IMR-90 (cell line): ENCODE measurements around the gene KRT82. TPM values are rescaled to one million over a fixed set of nuclear protein-coding genes. Genes with fewer than 3 reads are reported as not detected.

Experiments
- ATAC-seq: fragments of 200-7000 bp; cut with Tn5 transposase; 2 replicates; pipeline ENCODE4 v1.9.1; 2020; ENCODE audit warnings: low read depth, mild to moderate bottlenecking, moderate library complexity
- BruUV-seq: library from RNA; stranded (reverse); fragments of 400-500 nt; replicated peaks from 2 replicates; lab custom pipeline; 2021; lab: Mats Ljungman, UMichigan
- CTCF ChIA-PET: fragments of 300-600 bp; formaldehyde crosslinking; extraction: SDS; loops from one replicate; lab custom pipeline; 2021; ENCODE audit warnings: antibody characterized with exemption; lab: Yijun Ruan, JAX
- POLR2A ChIA-PET: fragments of 300-600 bp; sonication (Branson Sonifier 250); formaldehyde crosslinking; loops from one replicate; lab custom pipeline; 2022; ENCODE audit warnings: antibody characterized with exemption; ENCODE audit not compliant: unreplicated experiment; lab: Charles Lee
- DNase-seq: peaks from one replicate; pipeline ENCODE4 v3.0.0; 2013
- H2AFZ ChIP-seq: replicated peaks from 2 replicates; pipeline ENCODE3; 2013; ENCODE audit warnings: low read length, mild to moderate bottlenecking; ENCODE audit not compliant: poor library complexity
- H2AK5ac ChIP-seq: 2 replicates; pipeline ENCODE4 v1.6.1; 2013; ENCODE audit warnings: low read depth, low read length, inconsistent platforms
- H2AK9ac ChIP-seq: replicated peaks from 2 replicates; pipeline ENCODE3; 2013; ENCODE audit warnings: mild to moderate bottlenecking, low read depth, low read length, moderate library complexity; ENCODE audit not compliant: poor library complexity
- H2BK120ac ChIP-seq: 2 replicates; pipeline ENCODE4 v1.6.1; 2013; ENCODE audit warnings: low read depth, low read length, inconsistent platforms
- H2BK15ac ChIP-seq: 3 replicates; pipeline ENCODE4 v1.6.1; 2013; ENCODE audit warnings: low read depth, low read length, inconsistent platforms
- H2BK20ac ChIP-seq: 2 replicates; pipeline ENCODE4 v1.6.1; 2013; ENCODE audit warnings: low read depth, mild to moderate bottlenecking, inconsistent platforms, low read length, moderate library complexity
- H2BK5ac ChIP-seq: 2 replicates; pipeline ENCODE4 v1.6.1; 2013; ENCODE audit warnings: mild to moderate bottlenecking, low read depth, low read length, inconsistent platforms; ENCODE audit not compliant: poor library complexity, severe bottlenecking
- H3K14ac ChIP-seq: replicated peaks from 2 replicates; pipeline ENCODE4 v1.6.1; 2013; ENCODE audit warnings: low read depth, low read length, inconsistent platforms
- H3K18ac ChIP-seq: 2 replicates; pipeline ENCODE4 v1.6.1; 2013; ENCODE audit warnings: low read depth, low read length, control low read depth
- H3K23ac ChIP-seq: 2 replicates; pipeline ENCODE4 v1.6.1; 2013; ENCODE audit warnings: low read depth, low read length, inconsistent platforms
- H3K27ac ChIP-seq: 2 replicates; pipeline ENCODE4 v1.5.1; 2013; ENCODE audit warnings: mild to moderate bottlenecking, control low read depth, low read length; ENCODE audit not compliant: insufficient read depth
- H3K27me3 ChIP-seq: 2 replicates; pipeline ENCODE4 v1.6.1; 2013; ENCODE audit warnings: low read length; ENCODE audit not compliant: control insufficient read depth, insufficient read depth
- H3K36me3 ChIP-seq: 2 replicates; pipeline ENCODE4 v1.6.1; 2013; ENCODE audit warnings: low read length, mixed read lengths; ENCODE audit not compliant: control insufficient read depth, insufficient read depth
- H3K4ac ChIP-seq: 2 replicates; pipeline ENCODE4 v1.6.1; 2013; ENCODE audit warnings: low read depth, low read length, inconsistent platforms
- H3K4me1 ChIP-seq: 2 replicates; pipeline ENCODE4 v1.6.1; 2013; ENCODE audit warnings: low read length, mixed read lengths; ENCODE audit not compliant: control insufficient read depth, insufficient read depth
- H3K4me2 ChIP-seq: 2 replicates; pipeline ENCODE4 v1.6.1; 2013; ENCODE audit warnings: low read depth, mild to moderate bottlenecking, control low read depth, low read length, moderate library complexity
- H3K4me3 ChIP-seq: 2 replicates; pipeline ENCODE4 v1.5.1; 2013; ENCODE audit warnings: low read depth, mild to moderate bottlenecking, control low read depth, low read length, moderate library complexity; ENCODE audit not compliant: insufficient read depth
- H3K56ac ChIP-seq: 2 replicates; pipeline ENCODE4 v1.6.1; 2013; ENCODE audit warnings: low read length, inconsistent platforms; ENCODE audit not compliant: insufficient read depth; ENCODE audit errors: extremely low read depth
- H3K79me1 ChIP-seq, 2 experiments: 2 replicates each; pipeline ENCODE4 v1.6.1; 2013; ENCODE audit warnings: low read length in 2 of 2, inconsistent platforms in 1 of 2, low read depth in 1 of 2
- H3K9ac ChIP-seq: 2 replicates; pipeline ENCODE4 v1.6.1; 2013; ENCODE audit warnings: low read depth, low read length, control low read depth
- H3K9me1 ChIP-seq: 2 replicates; pipeline ENCODE4 v1.6.1; 2013; ENCODE audit warnings: low read length, inconsistent platforms; ENCODE audit not compliant: insufficient read depth
- H3K9me3 ChIP-seq: 2 replicates; pipeline ENCODE4 v1.6.1; 2013; ENCODE audit warnings: low read length; ENCODE audit not compliant: control insufficient read depth, insufficient read depth
- H4K20me1 ChIP-seq: 2 replicates; pipeline ENCODE4 v1.6.1; 2013; ENCODE audit warnings: low read length, inconsistent platforms; ENCODE audit not compliant: insufficient read depth
- H4K5ac ChIP-seq: 2 replicates; pipeline ENCODE4 v1.6.1; 2013; ENCODE audit warnings: mild to moderate bottlenecking, low read depth, low read length, control low read depth
- H4K8ac ChIP-seq, 2 experiments: 2 replicates each; pipeline ENCODE4 v1.6.1; 2013; ENCODE audit warnings: low read depth in 2 of 2, low read length in 2 of 2, control low read depth in 1 of 2, inconsistent platforms in 1 of 2
- H4K91ac ChIP-seq: 2 replicates; pipeline ENCODE4 v1.6.1; 2013; ENCODE audit warnings: low read depth, low read length, inconsistent platforms; ENCODE audit not compliant: insufficient read depth
- BHLHE40 ChIP-seq: fragments of 150-350 bp; IDR thresholded peaks from 2 replicates; pipeline ENCODE4 v1.6.1; 2016; ENCODE audit warnings: mild to moderate bottlenecking, low read depth, low read length
- CEBPB ChIP-seq: IDR thresholded peaks from 2 replicates; pipeline ENCODE4 v1.6.1; 2012; ENCODE audit warnings: low read depth, low read length, improper control_type of control experiment
- CHD1 ChIP-seq: IDR thresholded peaks from 2 replicates; pipeline ENCODE4 v1.6.1; 2012; ENCODE audit warnings: low read depth, low read length, improper control_type of control experiment
- CTCF ChIP-seq: conservative IDR thresholded peaks from 2 replicates; pipeline ENCODE4 v1.5.1; 2012; ENCODE audit warnings: mild to moderate bottlenecking, low read depth, low read length, improper control_type of control experiment
- ELK1 ChIP-seq: fragments of 150-350 bp; IDR thresholded peaks from 2 replicates; pipeline ENCODE4 v1.6.1; 2016; ENCODE audit warnings: low read depth, mild to moderate bottlenecking, low read length, moderate library complexity, borderline replicate concordance
- FOS ChIP-seq: fragments of 150-350 bp; IDR thresholded peaks from 2 replicates; pipeline ENCODE4 v1.6.1; 2016; ENCODE audit warnings: low read depth, low read length
- MAFK ChIP-seq: IDR thresholded peaks from 2 replicates; pipeline ENCODE4 v1.6.1; 2012; ENCODE audit warnings: low read depth, low read length, improper control_type of control experiment
- MAZ ChIP-seq: IDR thresholded peaks from 2 replicates; pipeline ENCODE4 v1.6.1; 2012; ENCODE audit warnings: low read depth, mild to moderate bottlenecking, low read length, improper control_type of control experiment, moderate library complexity, borderline replicate concordance
- MXI1 ChIP-seq: IDR thresholded peaks from 2 replicates; pipeline ENCODE4 v1.6.1; 2012; ENCODE audit warnings: low read depth, mild to moderate bottlenecking, low read length, moderate library complexity, borderline replicate concordance
- NFE2L2 ChIP-seq: fragments of 150-350 bp; IDR thresholded peaks from 2 replicates; pipeline ENCODE4 v1.6.1; 2016; ENCODE audit warnings: low read depth, mild to moderate bottlenecking, low read length
- POLR2A ChIP-seq: IDR thresholded peaks from 2 replicates; pipeline ENCODE4 v1.6.1; 2012; ENCODE audit warnings: mild to moderate bottlenecking, low read depth, low read length
- RAD21 ChIP-seq: IDR thresholded peaks from 2 replicates; pipeline ENCODE4 v1.6.1; 2012; ENCODE audit warnings: low read length, improper control_type of control experiment
- RFX5 ChIP-seq: IDR thresholded peaks from 2 replicates; pipeline ENCODE4 v1.8.0; 2012; ENCODE audit warnings: low read depth, mild to moderate bottlenecking, low read length, moderate library complexity
- SMC3 ChIP-seq: fragments of 150-350 bp; IDR thresholded peaks from 2 replicates; pipeline ENCODE4 v1.6.1; 2016; ENCODE audit warnings: low read depth, mild to moderate bottlenecking, antibody characterized with exemption, low read length, moderate library complexity
- WGBS, 2 experiments: methylation state at CpG; one replicate each; pipeline versions ENCODE4 v1.1.5 to v1.1.7; 2013; ENCODE audit warnings: missing lambda C conversion rate in 2 of 2; ENCODE audit not compliant: insufficient read length in 1 of 2; ENCODE audit errors: extremely low coverage in 2 of 2; 5-methylcytosine and 5-hydroxymethylcytosine counted together
- dilution Hi-C: fragments of 300-500 bp; cut with HindIII; formaldehyde crosslinking; loops from one replicate; pipeline ENCODE4 v1.14.3; 2018; ENCODE audit warnings: low sequenced_read_pairs; ENCODE audit not compliant: unreplicated experiment
- in situ Hi-C: fragments of 300-500 bp; cut with MboI; formaldehyde crosslinking; loops from 3 replicates; pipeline ENCODE4 v1.14.3; 2019; ENCODE audit warnings: low sequenced_read_pairs, inconsistent platforms, mixed read lengths
- intact Hi-C: fragments of 100-400 bp; cut with micrococcal nuclease; formaldehyde crosslinking; loops from 2 replicates; pipeline ENCODE4 v1.10.0; 2022
- polyA plus RNA-seq, 3 experiments: library from polyadenylated mRNA; depleted of rRNA; stranded (reverse); fragments of >200 nt; gene quantifications; 2 replicates each; pipeline ENCODE4 v1.2.3, GENCODE V29; 2012; ENCODE audit warnings: low replicate concordance in 1 of 3
- total RNA-seq: library from RNA; depleted of rRNA; stranded (reverse); fragments of >200 nt; gene quantifications from 2 replicates; pipeline ENCODE4 v1.2.3, GENCODE V29; 2012

KRT82 gene
- total and polyA plus RNA-seq, 2 of the 4 experiments (the other 2 are of a cell fraction), result not detected

GRCh38 chr12:52361553-52361952 lies 44.6 kb downstream of the KRT82 start:
- H3K36me3 ChIP-seq, result no peaks in the 10 kb centered on the region
- H2AK9ac ChIP-seq, result no peak overlapping the region
- no peak overlapping the region for H3K18ac ChIP-seq
- H3K79me1 ChIP-seq, result no peaks in the 10 kb centered on the region
- no peak overlapping the region for H2BK20ac ChIP-seq
- ChIA-PET CTCF (interaction anchor here (0.9 to 1.4 kb wide), 2 partner anchors 11 to 34 kb away, joined by 3 to 9 read pairs; no protein-coding TSS in a partner anchor), POLR2A (no interaction called here)
- no peak overlapping the region for H3K23ac ChIP-seq
- no peak overlapping the region for H3K56ac ChIP-seq
- no peaks in the 10 kb centered on the region for H3K9me3 ChIP-seq
- no peak overlapping the region for H3K9ac ChIP-seq
- no peak for DNase-seq
- H4K8ac ChIP-seq, result no peak overlapping the region
- no peak overlapping the region for H3K4me3 ChIP-seq
- no peak overlapping the region for H2BK15ac ChIP-seq
- no peak overlapping the region for H3K27ac ChIP-seq
- H3K14ac ChIP-seq, result no peak overlapping the region
- peaks cover 2% of the 10 kb centered on the region; the same call in 1 of the 2 replicates for H3K9me1 ChIP-seq
- H3K4me2 ChIP-seq, result no peak overlapping the region
- no peak overlapping the region for H2BK5ac ChIP-seq
- no peak overlapping the region for H4K91ac ChIP-seq
- no CpG with 5 or more reads among the region's 1 CpG for WGBS, 2 experiments
- in situ Hi-C loops, result no loop called here
- no peak for ATAC-seq
- no peak overlapping the region for H2AFZ ChIP-seq
- no peak overlapping the region for H2AK5ac ChIP-seq
- H3K27me3 ChIP-seq, result peaks cover 52% of the 10 kb centered on the region
- no TSS peak for BruUV-seq
- no peak overlapping the region for H4K5ac ChIP-seq
- H3K4me1 ChIP-seq, result no peaks in the 10 kb centered on the region
- H4K20me1 ChIP-seq, result no peaks in the 10 kb centered on the region
- TF ChIP-seq RFX5 (no peak), MXI1 (no peak), MAZ (no peak), RAD21 (no peak), CTCF (no peak), BHLHE40 (no peak), MAFK (no peak), CEBPB (no peak), SMC3 (no peak), CHD1 (no peak), FOS (no peak), POLR2A (no peak), NFE2L2 (no peak), ELK1 (no peak)
- no peak overlapping the region for H2BK120ac ChIP-seq
- dilution Hi-C loops, result no loop called here
- H3K4ac ChIP-seq, result no peak overlapping the region
- intact Hi-C loops, result no loop called here
